ENCODE data around the gene PAM16. TPM values are rescaled to one million over a fixed set of nuclear protein-coding genes. Genes with fewer than 3 reads are reported as not detected.

The PAM16 gene
- total RNA-seq, 1 experiment from 2014 or later: 49.8 TPM

GRCh38 chr16:4361944-4362311 is 10.8 kb upstream of the PAM16 start:
- no peak for DNase-seq (ENCODE audit: low read depth, low spot score)
- in situ Hi-C loops (cut with HindIII; ENCODE audit: low pct_unique_long_range_greater_than_20kb, low sequenced_read_pairs): no loop called here

- in situ Hi-C loops (cut with HindIII; ENCODE audit: low pct_unique_long_range_greater_than_20kb, low sequenced_read_pairs): no loop called here
- no peak for DNase-seq (ENCODE audit: low read depth, low spot score)
Observed at GRCh38 chr16:4361033-4361943, 10.2 kb upstream of the PAM16 start.

GRCh38 chr16:4360538-4361021 is 9.5 kb upstream of the PAM16 start:
- in situ Hi-C loops (cut with HindIII; ENCODE audit: low pct_unique_long_range_greater_than_20kb, low sequenced_read_pairs): no loop called here
- peak; percentile 41 for DNase-seq (ENCODE audit: low read depth, low spot score)

- in situ Hi-C loops (cut with HindIII; ENCODE audit: low pct_unique_long_range_greater_than_20kb, low sequenced_read_pairs): no loop called here
- DNase-seq (ENCODE audit: low read depth, low spot score): no peak
Observed at GRCh38 chr16:4359914-4360313, 8.8 kb upstream of the PAM16 start.

GRCh38 chr16:4358831-4359561 is 7.9 kb upstream of the PAM16 start:
- DNase-seq (ENCODE audit: low read depth, low spot score): peak; percentile 47

GRCh38 chr16:4358236-4358635 is 7.1 kb upstream of the PAM16 start:
- in situ Hi-C loops (cut with HindIII; ENCODE audit: low pct_unique_long_range_greater_than_20kb, low sequenced_read_pairs): no loop called here
- no peak for DNase-seq (ENCODE audit: low read depth, low spot score)

More at GRCh38 chr16:4358831-4359561, 7.9 kb upstream of the PAM16 start:
- in situ Hi-C loops (cut with HindIII; ENCODE audit: low pct_unique_long_range_greater_than_20kb, low sequenced_read_pairs): no loop called here

- no peak for DNase-seq (ENCODE audit: low read depth, low spot score)
- in situ Hi-C loops (cut with HindIII; ENCODE audit: low pct_unique_long_range_greater_than_20kb, low sequenced_read_pairs): no loop called here
Observed at GRCh38 chr16:4356820-4357219, 5.7 kb upstream of the PAM16 start.

- DNase-seq (ENCODE audit: low read depth, low spot score): no peak
- in situ Hi-C loops (cut with HindIII; ENCODE audit: low pct_unique_long_range_greater_than_20kb, low sequenced_read_pairs): no loop called here
Observed at GRCh38 chr16:4354512-4355409, 3.6 kb upstream of the PAM16 start.

- in situ Hi-C loops (cut with HindIII; ENCODE audit: low pct_unique_long_range_greater_than_20kb, low sequenced_read_pairs): no loop called here
Observed at GRCh38 chr16:4353675-4354074, 2.6 kb upstream of the PAM16 start.

GRCh38 chr16:4352843-4353242 is 1.7 kb upstream of the PAM16 start:
- in situ Hi-C loops (cut with HindIII; ENCODE audit: low pct_unique_long_range_greater_than_20kb, low sequenced_read_pairs): no loop called here

More at GRCh38 chr16:4353675-4354074, 2.6 kb upstream of the PAM16 start:
- DNase-seq (ENCODE audit: low read depth, low spot score): no peak

GRCh38 chr16:4351880-4352279 is 759 bp upstream of the PAM16 start:
- no peak for DNase-seq (ENCODE audit: low read depth, low spot score)
- in situ Hi-C loops (cut with HindIII; ENCODE audit: low pct_unique_long_range_greater_than_20kb, low sequenced_read_pairs): no loop called here

More at GRCh38 chr16:4352843-4353242, 1.7 kb upstream of the PAM16 start:
- no peak for DNase-seq (ENCODE audit: low read depth, low spot score)

GRCh38 chr16:4350365-4350786 is 745 bp downstream of the PAM16 start:
- DNase-seq (ENCODE audit: low read depth, low spot score): no peak
- in situ Hi-C loops (cut with HindIII; ENCODE audit: low pct_unique_long_range_greater_than_20kb, low sequenced_read_pairs): no loop called here

GRCh38 chr16:4349332-4349731 is 1.8 kb downstream of the PAM16 start:
- no peak for DNase-seq (ENCODE audit: low read depth, low spot score)
- in situ Hi-C loops (cut with HindIII; ENCODE audit: low pct_unique_long_range_greater_than_20kb, low sequenced_read_pairs): no loop called here

GRCh38 chr16:4347765-4348509 is 3.2 kb downstream of the PAM16 start:
- in situ Hi-C loops (cut with HindIII; ENCODE audit: low pct_unique_long_range_greater_than_20kb, low sequenced_read_pairs): no loop called here
- DNase-seq (ENCODE audit: low read depth, low spot score): no peak

GRCh38 chr16:4347010-4347409 is 4.1 kb downstream of the PAM16 start:
- in situ Hi-C loops (cut with HindIII; ENCODE audit: low pct_unique_long_range_greater_than_20kb, low sequenced_read_pairs): no loop called here
- DNase-seq (ENCODE audit: low read depth, low spot score): no peak

- DNase-seq (ENCODE audit: low read depth, low spot score): no peak
- in situ Hi-C loops (cut with HindIII; ENCODE audit: low pct_unique_long_range_greater_than_20kb, low sequenced_read_pairs): no loop called here
Observed at GRCh38 chr16:4345836-4346781, 5.0 kb downstream of the PAM16 start.
